ENCODE data around the gene HEYL.

GRCh38 chr1:39659538-39659937, 20.1 kb upstream of the HEYL start:
- TF ChIP-seq POLR2A (IDR thresholded peaks at IDR 0.05) (no peak), CTCF (IDR thresholded peaks at IDR 0.05) (no peak)
